Psoas muscle (tissue), 8 donors: Measurements from ENCODE around the gene RREB1. TPM values are rescaled to one million over a fixed set of nuclear protein-coding genes. Genes with fewer than 3 reads are reported as not detected.

ENCODE experiments used
- ATAC-seq, 4 donors: fragments of 200-7000 bp; cut with Tn5 transposase; one replicate each; pipeline ENCODE4 v1.9.1; 2020; ENCODE audit warnings: moderate library complexity in 3 of 4, mild to moderate bottlenecking in 2 of 4
- DNase-seq, 2 donors: peaks; one replicate each; pipeline ENCODE4 v3.0.0-alpha.2; 2020
- H3K27ac ChIP-seq: fragments of 200-600 bp; one replicate; pipeline ENCODE4 v1.8.0; 2022
- H3K27me3 ChIP-seq, 3 donors: fragments of 200-600 bp in 1 of 3; one replicate each; pipeline versions ENCODE4 v1.6.1 to v1.8.0; 2013 to 2022; ENCODE audit warnings: low read length in 2 of 3, mild to moderate bottlenecking in 2 of 3, moderate library complexity in 1 of 3; ENCODE audit not compliant: insufficient read depth in 3 of 3
- H3K36me3 ChIP-seq, 2 donors: fragments of 200-600 bp in 1 of 2; one replicate each; pipeline versions ENCODE4 v1.6.1 to v1.8.0; 2013 to 2022; ENCODE audit warnings: low read depth in 1 of 2, mild to moderate bottlenecking in 1 of 2, moderate library complexity in 1 of 2; ENCODE audit not compliant: insufficient read depth in 1 of 2
- H3K4me1 ChIP-seq: fragments of 200-600 bp; one replicate; pipeline ENCODE4 v1.8.0; 2022
- H3K4me3 ChIP-seq: fragments of 200-600 bp; one replicate; pipeline ENCODE4 v1.8.0; 2022; ENCODE audit warnings: mild to moderate bottlenecking
- H3K9me3 ChIP-seq: fragments of 200-600 bp; one replicate; pipeline ENCODE4 v1.8.0; 2022
- CTCF ChIP-seq: fragments of 200-600 bp; IDR thresholded peaks from one replicate; pipeline ENCODE4 v1.8.0; 2022; ENCODE audit warnings: antibody characterized with exemption
- WGBS, 3 donors: extraction: QIAGEN DNeasy Blood & Tissue Kit; methylation state at CpG; one replicate each; pipeline versions ENCODE4 v1.1.6 to v1.1.7; 2013; 5-methylcytosine and 5-hydroxymethylcytosine counted together
- intact Hi-C, 2 donors: fragments of 100-400 bp; cut with DNase I; formaldehyde crosslinking; loops; one replicate each; pipeline versions ENCODE4 v1.11.0 to v1.14.2; 2022
- polyA plus RNA-seq, 3 donors: library from polyadenylated mRNA; stranded (reverse); fragments of 200-250 nt; gene quantifications; one replicate each; pipeline ENCODE4 v1.2.3, GENCODE V29; 2013
- total RNA-seq, 4 donors: library from RNA; stranded (reverse); fragmentation: NEBNext Ultra II Directional in 2 of 4; extraction: Animal tissue kit (Norgen Biotek cat#: 25700) in 2 of 4; gene quantifications; one replicate each; pipeline versions ENCODE4 v1.2.1 to v1.2.4, GENCODE V29; 2021 to 2023
- donor health status: healthy with polysubstance abuse.
- donor health status: DM: no; HTN: no; CAD: no; lungs with moderate emphysema.
- donor health status: Bipolar disorder and iron deficiency.
- donor health status: healthy.
- donor health status: DM: yes; HTN: yes; CAD: no.
- donor health status: DM: no; HTN: no; CAD: no.
- donor health status: DM: no; HTN: no; CAD: no.
- donor health status: DM: yes; HTN: yes; CAD: no.

The RREB1 gene
- total and polyA plus RNA-seq, 7 donors, result 4.6 to 49.4 (median 32.7) TPM

- Histone ChIP-seq H3K27me3 (no peaks in the 10 kb centered on the region), H3K4me1 (peaks cover 13% of the 10 kb centered on the region), H3K27ac (no peak overlapping the region), H3K9me3 (no peaks in the 10 kb centered on the region), H3K36me3 (peaks cover 0 to 28% of the 10 kb centered on the region in 2 donors), H3K4me3 (no peak overlapping the region)
- DNase-seq, result peak; percentile 37 to 64
- TF ChIP-seq CTCF, result no peak
- 83 to 89% (median 88%) methylated on average over 16 of the region's 16 CpGs for WGBS, 3 donors
- intact Hi-C loops, result no loop called here
- peak in 3 of 4 donors; percentile 35 to 41 (median 37) for ATAC-seq
Measured at GRCh38 chr6:7201732-7202541, 94.2 kb downstream of the RREB1 start.

DNA sequence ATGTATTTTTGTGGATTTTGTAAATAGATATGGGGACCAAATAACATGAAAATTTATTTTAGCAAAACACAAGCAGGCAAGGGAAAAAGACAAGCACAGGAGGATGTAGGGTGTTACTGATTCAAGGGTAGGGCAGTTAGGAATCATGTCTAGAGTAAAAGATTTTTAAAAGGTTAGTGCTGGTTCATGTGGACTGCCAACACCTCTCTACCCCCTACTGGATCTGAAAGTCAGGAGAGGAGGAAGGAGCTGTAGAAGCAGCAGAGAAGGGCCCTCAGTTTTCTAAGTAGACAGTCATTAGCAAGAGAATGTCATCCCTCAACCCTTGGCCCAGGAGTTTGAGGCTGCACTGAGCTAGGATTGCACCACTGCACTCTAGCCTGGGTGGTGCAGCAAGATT lies 95.2 kb downstream of the RREB1 start:
- no peak overlapping the region for H3K4me3 ChIP-seq
- H3K36me3 ChIP-seq, result peaks cover 0 to 28% of the 10 kb centered on the region in 2 donors
- intact Hi-C loops, result no loop called here
- ATAC-seq, result no peak
- peaks cover 3% of the 10 kb centered on the region for H3K4me1 ChIP-seq
- no peaks in the 10 kb centered on the region for H3K9me3 ChIP-seq
- no peak for DNase-seq
- TF ChIP-seq CTCF, result no peak
- no peaks in the 10 kb centered on the region for H3K27me3 ChIP-seq
- no peak overlapping the region for H3K27ac ChIP-seq

GRCh38 chr6:7203939-7204338 lies 96.2 kb downstream of the RREB1 start:
- ATAC-seq (no peak), DNase-seq (no peak)
- no peak overlapping the region for H3K27ac ChIP-seq
- no peaks in the 10 kb centered on the region for H3K27me3 ChIP-seq
- TF ChIP-seq CTCF, result no peak
- no peaks in the 10 kb centered on the region for H3K4me1 ChIP-seq
- H3K9me3 ChIP-seq, result no peaks in the 10 kb centered on the region
- H3K36me3 ChIP-seq, result peaks cover 0 to 28% of the 10 kb centered on the region in 2 donors
- WGBS, 3 donors, result 96 to 98% (median 96%) methylated on average over 8 of the region's 8 CpGs
- intact Hi-C loops, result no loop called here
- H3K4me3 ChIP-seq, result no peak overlapping the region

GRCh38 chr6:7204726-7205125 lies 97.0 kb downstream of the RREB1 start:
- H3K36me3 ChIP-seq, result peaks cover 0 to 28% of the 10 kb centered on the region in 2 donors
- no peaks in the 10 kb centered on the region for H3K4me1 ChIP-seq

More at GRCh38 chr6:7204726-7205125, 97.0 kb downstream of the RREB1 start:
- no peak for TF ChIP-seq CTCF
- no peak overlapping the region for H3K4me3 ChIP-seq
- no peaks in the 10 kb centered on the region for H3K9me3 ChIP-seq
- H3K27me3 ChIP-seq, result no peaks in the 10 kb centered on the region
- WGBS, 3 donors, result 91 to 96% (median 94%) methylated on average over 3 of the region's 3 CpGs
- intact Hi-C loops, result no loop called here
- H3K27ac ChIP-seq, result no peak overlapping the region
- no peak for DNase-seq
- no peak for ATAC-seq
